Activated naive CD4-positive, alpha-beta T cell treated with anti-CD3 and anti-CD28 coated beads, Interleukin-2, amount 10 ng/mL, durations not matched to agents 7 days and 5 days (primary cell): Measurements from ENCODE around the gene THRA.

Experiments
- CTCF ChIA-PET: fragments of 350-600 bp; sonication (Branson Sonifier 250); formaldehyde crosslinking; loops from one replicate; lab custom pipeline; 2021; ENCODE audit warnings: antibody characterized with exemption; lab: Charles Lee
- DNase-seq: peaks from one replicate; pipeline ENCODE4 v3.0.0-alpha.2; 2020
- H3K27ac Mint-ChIP-seq: one replicate; pipeline ENCODE4 v1.8.0; 2021; ENCODE audit warnings: mild to moderate bottlenecking, moderate library complexity, mixed read lengths
- H3K27me3 Mint-ChIP-seq: one replicate; pipeline ENCODE4 v1.8.0; 2021; ENCODE audit warnings: mild to moderate bottlenecking, mixed read lengths
- H3K36me3 Mint-ChIP-seq: one replicate; pipeline ENCODE4 v1.8.0; 2021; ENCODE audit warnings: mixed read lengths
- H3K4me1 Mint-ChIP-seq: one replicate; pipeline ENCODE4 v1.8.0; 2021; ENCODE audit warnings: mixed read lengths
- H3K4me3 Mint-ChIP-seq: one replicate; pipeline ENCODE4 v1.8.0; 2021; ENCODE audit warnings: mild to moderate bottlenecking, moderate library complexity, mixed read lengths
- H3K9me3 Mint-ChIP-seq: one replicate; pipeline ENCODE4 v1.8.0; 2021; ENCODE audit warnings: mixed read lengths

Gene THRA

GRCh38 chr17:40022961-40023541 is 39.7 kb upstream of the THRA start:
- no peak overlapping the region for H3K27ac Mint-ChIP-seq
- no peaks in the 10 kb centered on the region for H3K9me3 Mint-ChIP-seq
- no peaks in the 10 kb centered on the region for H3K27me3 Mint-ChIP-seq
- peaks cover 33% of the 10 kb centered on the region for H3K36me3 Mint-ChIP-seq
- H3K4me1 Mint-ChIP-seq = peaks cover 28% of the 10 kb centered on the region
- no peak for DNase-seq
- CTCF ChIA-PET = interaction anchor here (1.1 kb wide), 1 partner anchor 90 kb away, joined by 3 read pairs; no protein-coding TSS in a partner anchor
- H3K4me3 Mint-ChIP-seq = no peak overlapping the region

- H3K27ac Mint-ChIP-seq = no peak overlapping the region
- no peak overlapping the region for H3K4me3 Mint-ChIP-seq
- CTCF ChIA-PET = interaction anchor here (1.1 to 6.9 kb wide), 4 partner anchors 9 to 89 kb away, joined by 3 to 83 read pairs (median 3); partner anchors contain the start of gene CSF3
- no peaks in the 10 kb centered on the region for H3K9me3 Mint-ChIP-seq
- H3K4me1 Mint-ChIP-seq = peaks cover 28% of the 10 kb centered on the region
- H3K36me3 Mint-ChIP-seq = peaks cover 35% of the 10 kb centered on the region
- H3K27me3 Mint-ChIP-seq = no peaks in the 10 kb centered on the region
- DNase-seq = no peak
These were observed 39.0 kb upstream of the THRA start for GRCh38 chr17:40023590-40024292.

- Mint-ChIP-seq H3K4me3 (no peak overlapping the region), H3K4me1 (peaks cover 28% of the 10 kb centered on the region), H3K27me3 (no peaks in the 10 kb centered on the region), H3K36me3 (peaks cover 41% of the 10 kb centered on the region), H3K27ac (no peak overlapping the region), H3K9me3 (no peaks in the 10 kb centered on the region)
- DNase-seq = no peak
- CTCF ChIA-PET = interaction anchor here (1.0 to 6.9 kb wide), 5 partner anchors 10 to 133 kb away, joined by 3 to 83 read pairs (median 5); partner anchors contain the start of gene CSF3
These were observed 37.9 kb upstream of the THRA start for GRCh38 chr17:40024901-40025300.

- peaks cover 41% of the 10 kb centered on the region for H3K36me3 Mint-ChIP-seq
- H3K4me3 Mint-ChIP-seq = no peak overlapping the region
- H3K4me1 Mint-ChIP-seq = peaks cover 28% of the 10 kb centered on the region
- peak overlapping the region; percentile 78 for H3K27ac Mint-ChIP-seq
- no peaks in the 10 kb centered on the region for H3K27me3 Mint-ChIP-seq
- CTCF ChIA-PET = interaction anchor here (1.0 to 6.9 kb wide), 8 partner anchors 10 to 404 kb away, joined by 3 to 83 read pairs (median 5); partner anchors contain the start of gene CSF3
- no peaks in the 10 kb centered on the region for H3K9me3 Mint-ChIP-seq
- no peak for DNase-seq
These were observed 37.2 kb upstream of the THRA start for GRCh38 chr17:40025559-40025958.

GRCh38 chr17:40025991-40026815 is 36.6 kb upstream of the THRA start:
- H3K9me3 Mint-ChIP-seq = no peaks in the 10 kb centered on the region
- CTCF ChIA-PET = interaction anchor here (0.6 to 6.9 kb wide), 18 partner anchors 9 to 1198 kb away, joined by 3 to 83 read pairs (median 4); partner anchors contain the start of gene CSF3
- peak overlapping the region; percentile 78 for H3K27ac Mint-ChIP-seq
- peak; percentile 66 for DNase-seq
- H3K27me3 Mint-ChIP-seq = no peaks in the 10 kb centered on the region
- no peak overlapping the region for H3K4me3 Mint-ChIP-seq
- H3K4me1 Mint-ChIP-seq = peaks cover 28% of the 10 kb centered on the region
- peaks cover 46% of the 10 kb centered on the region for H3K36me3 Mint-ChIP-seq

GRCh38 chr17:40026816-40027613 is 35.8 kb upstream of the THRA start:
- Mint-ChIP-seq H3K27ac (no peak overlapping the region), H3K4me1 (peaks cover 26% of the 10 kb centered on the region), H3K4me3 (no peak overlapping the region), H3K36me3 (peaks cover 45% of the 10 kb centered on the region), H3K9me3 (no peaks in the 10 kb centered on the region), H3K27me3 (no peaks in the 10 kb centered on the region)
- peak; percentile 84 for DNase-seq
- CTCF ChIA-PET = interaction anchor here (0.6 to 6.9 kb wide), 29 partner anchors 8 to 1198 kb away, joined by 3 to 83 read pairs (median 3); partner anchors contain the start of genes CSF3 and MED24

- no peak overlapping the region for H3K27ac Mint-ChIP-seq
- no peak for DNase-seq
- H3K27me3 Mint-ChIP-seq = no peaks in the 10 kb centered on the region
- CTCF ChIA-PET = interaction anchor here (0.6 to 6.9 kb wide), 22 partner anchors 10 to 508 kb away, joined by 3 to 83 read pairs (median 3); partner anchors contain the start of genes CSF3 and MED24
- H3K4me1 Mint-ChIP-seq = peaks cover 26% of the 10 kb centered on the region
- peaks cover 46% of the 10 kb centered on the region for H3K36me3 Mint-ChIP-seq
- H3K9me3 Mint-ChIP-seq = no peaks in the 10 kb centered on the region
- no peak overlapping the region for H3K4me3 Mint-ChIP-seq
These were observed 35.2 kb upstream of the THRA start for GRCh38 chr17:40027614-40028012.

- H3K27ac Mint-ChIP-seq = no peak overlapping the region
- CTCF ChIA-PET = interaction anchor here (0.7 to 6.9 kb wide), 7 partner anchors 9 to 507 kb away, joined by 3 to 83 read pairs (median 3); partner anchors contain the start of genes CSF3 and MED24
These were observed 34.2 kb upstream of the THRA start for GRCh38 chr17:40028595-40028994.

GRCh38 chr17:40031706-40032105 is 31.1 kb upstream of the THRA start:
- no peak overlapping the region for H3K4me3 Mint-ChIP-seq
- H3K4me1 Mint-ChIP-seq = peaks cover 6% of the 10 kb centered on the region
- H3K9me3 Mint-ChIP-seq = no peaks in the 10 kb centered on the region
- DNase-seq = no peak
- H3K36me3 Mint-ChIP-seq = peaks cover 38% of the 10 kb centered on the region
- no peaks in the 10 kb centered on the region for H3K27me3 Mint-ChIP-seq
- peak overlapping the region; percentile 3 for H3K27ac Mint-ChIP-seq
- CTCF ChIA-PET = interaction anchor here (0.9 kb wide), 1 partner anchor 23 kb away, joined by 3 read pairs; no protein-coding TSS in a partner anchor

More at GRCh38 chr17:40028595-40028994, 34.2 kb upstream of the THRA start:
- H3K4me1 Mint-ChIP-seq = peaks cover 26% of the 10 kb centered on the region
- peaks cover 50% of the 10 kb centered on the region for H3K36me3 Mint-ChIP-seq
- DNase-seq = no peak
- no peak overlapping the region for H3K4me3 Mint-ChIP-seq
- H3K27me3 Mint-ChIP-seq = no peaks in the 10 kb centered on the region
- no peaks in the 10 kb centered on the region for H3K9me3 Mint-ChIP-seq

GRCh38 chr17:40032322-40033320 is 30.1 kb upstream of the THRA start:
- CTCF ChIA-PET = interaction anchor here (0.8 to 1.3 kb wide), 3 partner anchors 18 to 78 kb away, joined by 3 to 5 read pairs (median 3); partner anchors contain the start of gene CSF3
- Mint-ChIP-seq H3K9me3 (no peaks in the 10 kb centered on the region), H3K36me3 (peaks cover 34% of the 10 kb centered on the region)

GRCh38 chr17:40033339-40033738 is 29.4 kb upstream of the THRA start:
- Mint-ChIP-seq H3K27ac (no peak overlapping the region), H3K4me1 (no peaks in the 10 kb centered on the region), H3K27me3 (no peaks in the 10 kb centered on the region), H3K4me3 (no peak overlapping the region), H3K36me3 (peaks cover 34% of the 10 kb centered on the region), H3K9me3 (no peaks in the 10 kb centered on the region)
- no peak for DNase-seq
- CTCF ChIA-PET = interaction anchor here (0.9 to 1.3 kb wide), 2 partner anchors 18 to 78 kb away, joined by 3 to 5 read pairs; partner anchors contain the start of gene CSF3

More at GRCh38 chr17:40032322-40033320, 30.1 kb upstream of the THRA start:
- H3K27ac Mint-ChIP-seq = no peak overlapping the region
- no peak overlapping the region for H3K4me3 Mint-ChIP-seq
- no peaks in the 10 kb centered on the region for H3K27me3 Mint-ChIP-seq
- H3K4me1 Mint-ChIP-seq = no peaks in the 10 kb centered on the region
- DNase-seq = no peak
